Ishikawa (cell line): ENCODE results near the gene LTC4S.

ENCODE experiments used
- CEBPB ChIP-seq: IDR thresholded peaks from 2 replicates; pipeline ENCODE4 v1.6.1; 2012
- CREB1 ChIP-seq: IDR thresholded peaks from 2 replicates; pipeline ENCODE4 v1.6.1; 2012; ENCODE audit warnings: low read depth
- EGR1 ChIP-seq: IDR thresholded peaks from 2 replicates; pipeline ENCODE4 v1.6.1; 2012
- EP300 ChIP-seq: IDR thresholded peaks from 2 replicates; pipeline ENCODE4 v1.6.1; 2012; ENCODE audit warnings: borderline replicate concordance
- FOXM1 ChIP-seq: IDR thresholded peaks from 2 replicates; pipeline ENCODE4 v1.6.1; 2012; ENCODE audit warnings: low read depth, borderline replicate concordance
- MAX ChIP-seq: IDR thresholded peaks from 2 replicates; pipeline ENCODE4 v1.6.1; 2012
- NFIC ChIP-seq: IDR thresholded peaks from 2 replicates; pipeline ENCODE4 v1.6.1; 2012
- RAD21 ChIP-seq: IDR thresholded peaks from 2 replicates; pipeline ENCODE4 v1.6.1; 2012; ENCODE audit warnings: low read depth
- TAF1 ChIP-seq: IDR thresholded peaks from 2 replicates; pipeline ENCODE4 v1.6.1; 2012; ENCODE audit warnings: low read depth, mild to moderate bottlenecking
- TCF12 ChIP-seq: IDR thresholded peaks from 2 replicates; pipeline ENCODE4 v1.6.1; 2012; ENCODE audit warnings: low read depth
- TEAD4 ChIP-seq: IDR thresholded peaks from 2 replicates; pipeline ENCODE4 v1.6.1; 2012
- USF1 ChIP-seq: IDR thresholded peaks from 2 replicates; pipeline ENCODE4 v1.6.1; 2012
- YY1 ChIP-seq: IDR thresholded peaks from 2 replicates; pipeline ENCODE4 v1.6.1; 2012; ENCODE audit warnings: low read depth
- ZBTB7A ChIP-seq: IDR thresholded peaks from 2 replicates; pipeline ENCODE4 v1.6.1; 2012; ENCODE audit warnings: low read depth
- TF ChIP-seq, protein P1 (sequence below): IDR thresholded peaks from 2 replicates; pipeline ENCODE4 v1.6.1; 2012; ENCODE audit warnings: low read depth, mild to moderate bottlenecking

LTC4S gene

GRCh38 chr5:179768326-179769085, 25.3 kb upstream of the LTC4S start:
- no peak for TF ChIP-seq TAF1
- no peak for TF ChIP-seq YY1
- no peak for TF ChIP-seq ZBTB7A
- no peak for TF ChIP-seq EP300
- no peak for TF ChIP-seq TCF12
- TF ChIP-seq RAD21, result no peak
- TF ChIP-seq FOXM1, result no peak
- TF ChIP-seq USF1, result no peak
- TF ChIP-seq TEAD4, result no peak
- no peak for TF ChIP-seq MAX
- TF ChIP-seq, protein P1, sequence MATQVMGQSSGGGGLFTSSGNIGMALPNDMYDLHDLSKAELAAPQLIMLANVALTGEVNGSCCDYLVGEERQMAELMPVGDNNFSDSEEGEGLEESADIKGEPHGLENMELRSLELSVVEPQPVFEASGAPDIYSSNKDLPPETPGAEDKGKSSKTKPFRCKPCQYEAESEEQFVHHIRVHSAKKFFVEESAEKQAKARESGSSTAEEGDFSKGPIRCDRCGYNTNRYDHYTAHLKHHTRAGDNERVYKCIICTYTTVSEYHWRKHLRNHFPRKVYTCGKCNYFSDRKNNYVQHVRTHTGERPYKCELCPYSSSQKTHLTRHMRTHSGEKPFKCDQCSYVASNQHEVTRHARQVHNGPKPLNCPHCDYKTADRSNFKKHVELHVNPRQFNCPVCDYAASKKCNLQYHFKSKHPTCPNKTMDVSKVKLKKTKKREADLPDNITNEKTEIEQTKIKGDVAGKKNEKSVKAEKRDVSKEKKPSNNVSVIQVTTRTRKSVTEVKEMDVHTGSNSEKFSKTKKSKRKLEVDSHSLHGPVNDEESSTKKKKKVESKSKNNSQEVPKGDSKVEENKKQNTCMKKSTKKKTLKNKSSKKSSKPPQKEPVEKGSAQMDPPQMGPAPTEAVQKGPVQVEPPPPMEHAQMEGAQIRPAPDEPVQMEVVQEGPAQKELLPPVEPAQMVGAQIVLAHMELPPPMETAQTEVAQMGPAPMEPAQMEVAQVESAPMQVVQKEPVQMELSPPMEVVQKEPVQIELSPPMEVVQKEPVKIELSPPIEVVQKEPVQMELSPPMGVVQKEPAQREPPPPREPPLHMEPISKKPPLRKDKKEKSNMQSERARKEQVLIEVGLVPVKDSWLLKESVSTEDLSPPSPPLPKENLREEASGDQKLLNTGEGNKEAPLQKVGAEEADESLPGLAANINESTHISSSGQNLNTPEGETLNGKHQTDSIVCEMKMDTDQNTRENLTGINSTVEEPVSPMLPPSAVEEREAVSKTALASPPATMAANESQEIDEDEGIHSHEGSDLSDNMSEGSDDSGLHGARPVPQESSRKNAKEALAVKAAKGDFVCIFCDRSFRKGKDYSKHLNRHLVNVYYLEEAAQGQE, result no peak

- TF ChIP-seq CREB1, result no peak
- TF ChIP-seq TAF1, result no peak
- no peak for TF ChIP-seq ZBTB7A
- no peak for TF ChIP-seq NFIC
- TF ChIP-seq TEAD4, result no peak
- TF ChIP-seq CEBPB, result no peak
- TF ChIP-seq TCF12, result no peak
- no peak for TF ChIP-seq EGR1
- TF ChIP-seq MAX, result no peak
- no peak for TF ChIP-seq USF1
These were observed 24.5 kb upstream of the LTC4S start for GRCh38 chr5:179769271-179769670.

DNA sequence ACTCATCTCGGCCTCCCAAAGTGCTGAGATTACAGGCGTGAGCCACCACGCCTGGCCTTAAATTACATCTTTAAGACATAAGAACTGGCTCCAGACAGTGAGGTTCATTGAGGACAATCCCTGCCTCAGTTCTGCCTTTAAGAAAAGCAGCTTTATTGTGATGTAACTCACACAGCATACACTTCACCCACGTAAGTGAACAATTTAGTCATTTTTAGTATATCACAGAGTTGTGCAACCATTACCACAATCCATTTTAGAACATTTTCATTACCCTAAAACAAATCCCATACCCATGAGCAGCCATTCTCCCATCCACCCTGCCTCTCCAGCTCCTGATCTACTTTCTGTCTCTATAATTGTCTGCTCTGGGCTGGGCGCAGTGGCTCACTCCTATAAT, 24.0 kb upstream of the LTC4S start:
- TF ChIP-seq YY1 (no peak), FOXM1 (no peak), ZBTB7A (no peak), RAD21 (no peak), EGR1 (no peak), TAF1 (no peak), EP300 (no peak)

DNA sequence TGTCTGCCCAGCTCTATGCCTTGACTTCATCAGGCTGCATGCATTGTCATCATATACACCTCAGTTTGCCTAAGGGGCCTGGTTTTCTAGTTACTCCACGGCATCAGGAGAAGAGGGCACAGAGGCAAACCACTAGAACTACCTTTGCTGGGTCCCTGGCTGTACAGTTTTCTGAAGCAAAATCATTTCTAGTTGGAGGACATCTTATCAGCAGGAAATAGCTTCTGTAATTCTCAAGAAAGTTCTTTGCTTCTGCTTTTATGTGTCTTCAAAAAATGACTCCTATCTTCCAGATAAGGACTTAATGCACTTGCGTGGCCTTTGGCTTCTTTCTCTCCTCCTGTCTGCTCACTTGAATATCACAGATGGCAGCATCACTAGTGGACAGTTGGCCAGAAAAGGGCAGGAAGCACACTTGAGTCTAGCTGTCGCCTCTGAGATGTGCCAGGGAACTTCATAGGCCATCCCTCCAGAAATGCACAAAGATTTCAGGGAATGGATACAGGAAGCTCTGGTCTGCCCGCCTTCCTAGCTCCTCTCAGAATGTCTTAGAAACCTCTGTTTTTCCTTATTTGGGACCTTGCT, 22.4 kb upstream of the LTC4S start:
- TF ChIP-seq FOXM1 (no peak), CREB1 (no peak), USF1 (no peak), EP300 (no peak), TEAD4 (no peak), TCF12 (no peak), EGR1 (no peak), NFIC (no peak), TAF1 (no peak), ZBTB7A (no peak), YY1 (no peak)
- TF ChIP-seq, protein P1, result no peak

DNA sequence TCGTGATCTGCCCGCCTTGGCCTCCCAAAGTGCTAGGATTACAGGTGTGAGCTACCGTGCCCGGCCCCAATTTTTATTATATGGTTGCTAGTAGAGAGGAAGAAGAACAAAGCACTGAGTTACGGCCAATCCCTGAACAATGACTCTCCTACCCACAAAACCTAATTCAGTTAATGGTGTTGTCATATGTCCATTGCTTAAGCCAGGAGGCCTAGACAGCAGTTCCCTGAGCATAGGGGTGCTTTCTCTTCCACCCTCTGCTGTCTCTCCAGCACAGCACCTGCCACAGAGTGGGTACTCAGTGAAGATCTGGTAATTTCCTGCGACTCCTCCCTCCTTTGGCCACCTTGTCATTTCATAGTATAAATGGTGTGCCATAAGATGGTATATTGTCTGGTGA, 21.4 kb upstream of the LTC4S start:
- TF ChIP-seq EGR1 (no peak), FOXM1 (no peak), ZBTB7A (no peak)
- TF ChIP-seq, protein P1, result no peak
